Karpas-422 (cell line): ENCODE data around the gene CCDC138. TPM values are rescaled to one million over a fixed set of nuclear protein-coding genes. Genes with fewer than 3 reads are reported as not detected.

Experiments
- DNase-seq: peaks from one replicate; pipeline ENCODE4 v3.0.0-alpha.2; 2015
- H2AFZ ChIP-seq: fragments of 200-600 bp; sonication (generic); 2 replicates; pipeline ENCODE4 v1.6.1; 2014; ENCODE audit warnings: antibody characterized with exemption, low read length, mixed read lengths
- H3K27ac ChIP-seq: fragments of 200-600 bp; sonication (generic); 2 replicates; pipeline ENCODE4 v1.5.1; 2014; ENCODE audit warnings: mild to moderate bottlenecking, low read length, moderate library complexity
- H3K27me3 ChIP-seq: fragments of 200-600 bp; sonication (generic); 2 replicates; pipeline ENCODE4 v1.6.1; 2014; ENCODE audit warnings: low read length, mixed read lengths
- H3K36me3 ChIP-seq: fragments of 200-600 bp; sonication (generic); 2 replicates; pipeline ENCODE4 v1.6.1; 2014; ENCODE audit warnings: low read length, mixed read lengths; ENCODE audit not compliant: insufficient read depth
- H3K4me1 ChIP-seq: fragments of 200-600 bp; sonication (generic); 2 replicates; pipeline ENCODE4 v1.6.1; 2014; ENCODE audit warnings: mild to moderate bottlenecking, low read length, mixed read lengths
- H3K4me2 ChIP-seq: fragments of 200-600 bp; sonication (generic); 2 replicates; pipeline ENCODE4 v1.6.1; 2014; ENCODE audit warnings: low read length, low read depth, mild to moderate bottlenecking; ENCODE audit not compliant: poor library complexity, severe bottlenecking
- H3K4me3 ChIP-seq: fragments of 200-600 bp; sonication (generic); 2 replicates; pipeline ENCODE4 v1.5.1; 2014; ENCODE audit warnings: mild to moderate bottlenecking, antibody characterized with exemption, low read length, mixed read lengths
- H3K79me2 ChIP-seq: fragments of 200-600 bp; sonication (generic); 2 replicates; pipeline ENCODE4 v1.6.1; 2014; ENCODE audit warnings: mild to moderate bottlenecking, low read length, mixed read lengths
- H3K9ac ChIP-seq: fragments of 200-600 bp; sonication (generic); 2 replicates; pipeline ENCODE4 v1.6.0; 2014; ENCODE audit warnings: low read length
- H3K9me2 ChIP-seq: fragments of 200-600 bp; sonication (generic), shearing (Covaris generic); replicated peaks from 2 replicates; pipeline ENCODE4 v1.6.0; 2014; ENCODE audit warnings: mild to moderate bottlenecking, low read length, moderate library complexity; ENCODE audit not compliant: insufficient read depth
- H3K9me3 ChIP-seq: fragments of 300-700, 200-600 bp; sonication (generic); 2 replicates; pipeline ENCODE4 v1.6.1; 2014; ENCODE audit warnings: low read length, mixed read lengths
- H4K20me1 ChIP-seq: fragments of 200-600 bp; sonication (generic); 2 replicates; pipeline ENCODE4 v1.6.1; 2014; ENCODE audit warnings: mild to moderate bottlenecking, antibody characterized with exemption, low read length, low read depth; ENCODE audit not compliant: insufficient read depth
- small RNA-seq: library from RNA; depleted of rRNA; stranded (forward); fragments of <200 nt; gene quantifications from one replicate; pipeline ENCODE3, GENCODE V24; 2014
- total RNA-seq: library from RNA; depleted of rRNA; stranded (reverse); fragments of >200 nt; shearing (Covaris generic); gene quantifications from 2 replicates; pipeline ENCODE4 v1.2.3, GENCODE V29; 2014; ENCODE audit warnings: low replicate concordance; rRNA removed

Gene CCDC138
- total RNA-seq, 1 experiment from 2014 or later = 15.3 TPM

- no peak overlapping the region for H2AFZ ChIP-seq
- no peaks in the 10 kb centered on the region for H3K36me3 ChIP-seq
- no peaks in the 10 kb centered on the region for H3K27me3 ChIP-seq
- H3K9me2 ChIP-seq = no peaks in the 10 kb centered on the region
- peaks cover under 1% of the 10 kb centered on the region for H3K4me1 ChIP-seq
- no peaks in the 10 kb centered on the region for H3K79me2 ChIP-seq
- DNase-seq = no peak
- H3K4me3 ChIP-seq = no peak overlapping the region
- no peaks in the 10 kb centered on the region for H3K9me3 ChIP-seq
- no peak overlapping the region for H3K4me2 ChIP-seq
- H3K27ac ChIP-seq = no peak overlapping the region
- no peaks in the 10 kb centered on the region for H4K20me1 ChIP-seq
- H3K9ac ChIP-seq = no peak overlapping the region
Observed at GRCh38 chr2:108923736-108924579, 137.4 kb downstream of the CCDC138 start.

- H3K27ac ChIP-seq = no peak overlapping the region
- H3K27me3 ChIP-seq = no peaks in the 10 kb centered on the region
- no peak overlapping the region for H3K4me3 ChIP-seq
- H3K4me1 ChIP-seq = no peaks in the 10 kb centered on the region
- no peaks in the 10 kb centered on the region for H3K79me2 ChIP-seq
- H3K36me3 ChIP-seq = no peaks in the 10 kb centered on the region
- H3K9ac ChIP-seq = no peak overlapping the region
- H3K9me3 ChIP-seq = no peaks in the 10 kb centered on the region
- no peak overlapping the region for H2AFZ ChIP-seq
- no peaks in the 10 kb centered on the region for H4K20me1 ChIP-seq
- no peaks in the 10 kb centered on the region for H3K9me2 ChIP-seq
- no peak overlapping the region for H3K4me2 ChIP-seq
- no peak for DNase-seq
Observed at GRCh38 chr2:108924580-108925251, 138.1 kb downstream of the CCDC138 start.

- no peaks in the 10 kb centered on the region for H3K9me3 ChIP-seq
- DNase-seq = no peak
- H3K27ac ChIP-seq = no peak overlapping the region
- no peaks in the 10 kb centered on the region for H3K27me3 ChIP-seq
- no peak overlapping the region for H3K4me2 ChIP-seq
- no peaks in the 10 kb centered on the region for H3K4me1 ChIP-seq
- H4K20me1 ChIP-seq = no peaks in the 10 kb centered on the region
- H3K4me3 ChIP-seq = no peak overlapping the region
- no peaks in the 10 kb centered on the region for H3K79me2 ChIP-seq
- H3K36me3 ChIP-seq = no peaks in the 10 kb centered on the region
- no peak overlapping the region for H2AFZ ChIP-seq
- no peaks in the 10 kb centered on the region for H3K9me2 ChIP-seq
- H3K9ac ChIP-seq = no peak overlapping the region
Observed at GRCh38 chr2:108925286-108925685, 138.7 kb downstream of the CCDC138 start.

- no peaks in the 10 kb centered on the region for H3K4me1 ChIP-seq
- no peaks in the 10 kb centered on the region for H3K36me3 ChIP-seq
- no peaks in the 10 kb centered on the region for H3K9me3 ChIP-seq
- H3K27ac ChIP-seq = no peak overlapping the region
- no peak overlapping the region for H2AFZ ChIP-seq
- no peaks in the 10 kb centered on the region for H3K79me2 ChIP-seq
- no peaks in the 10 kb centered on the region for H3K27me3 ChIP-seq
- no peak overlapping the region for H3K4me3 ChIP-seq
- H3K9me2 ChIP-seq = no peaks in the 10 kb centered on the region
- no peaks in the 10 kb centered on the region for H4K20me1 ChIP-seq
- H3K9ac ChIP-seq = no peak overlapping the region
- DNase-seq = no peak
- no peak overlapping the region for H3K4me2 ChIP-seq
Observed at GRCh38 chr2:108925735-108926134, 139.2 kb downstream of the CCDC138 start.

Small RNAs within 50 kb of the gene (small RNA-seq; reads per million reads assigned to genes)
- gene AC073415.1 = not detected

Other genes starting within 250 kb of the CCDC138 start
- 46.4 and 81.4 TPM in 2 replicates for gene RANBP2, start 67.3 kb upstream of the CCDC138 start, total RNA-seq
- not detected in 2 replicates for gene EDAR, start 202.4 kb downstream of the CCDC138 start, total RNA-seq